ENCODE measurements around the gene LRRC74B. TPM values are rescaled to one million over a fixed set of nuclear protein-coding genes. Genes with fewer than 3 reads are reported as not detected.

Gene LRRC74B
- total RNA-seq, 2 donors from 2014 or later, result not detected

DNA sequence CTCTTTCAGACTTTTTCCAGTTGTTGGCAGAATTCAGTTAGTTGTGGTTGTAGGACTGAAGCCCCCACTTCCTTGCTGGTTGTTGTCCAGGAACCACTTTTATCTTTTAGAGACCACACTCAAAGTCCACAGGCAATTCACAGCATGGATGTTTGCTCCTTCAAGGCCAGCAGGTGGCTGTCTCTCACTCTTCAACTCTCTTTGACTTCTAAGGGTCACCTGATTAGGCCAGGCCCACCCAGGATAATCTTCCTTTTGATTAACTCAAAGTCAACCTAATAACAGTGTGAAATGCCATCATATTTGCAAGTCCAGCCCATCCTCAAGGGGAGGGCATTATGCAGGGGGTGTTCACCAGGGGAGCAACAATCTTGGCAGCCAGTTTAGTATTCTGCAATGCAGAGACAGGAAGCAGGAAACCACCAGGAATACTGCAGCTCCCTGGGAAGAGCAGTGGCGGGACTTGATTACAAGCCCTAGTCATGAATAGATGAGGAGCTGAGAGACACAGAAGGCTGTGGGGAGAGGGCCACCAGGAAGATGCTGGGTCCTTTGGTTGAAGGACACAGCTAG lies 52.4 kb downstream of the LRRC74B start:
- Histone ChIP-seq H3K4me1 (peaks cover 11% of the 10 kb centered on the region), H3K36me3 (replicated peaks in 1 of 2; ENCODE audit: insufficient read depth in 1 of 2, low read depth in 2 of 2) (no peaks in the 10 kb centered on the region), H3K4me3 (no peak overlapping the region), H3K9me3 (no peaks in the 10 kb centered on the region), H3K27me3 (no peaks in the 10 kb centered on the region), H3K27ac (no peak overlapping the region)
- no peak for ATAC-seq
- TF ChIP-seq POLR2A (IDR thresholded peaks at IDR 0.05), result no peak
- TF ChIP-seq, protein P1, sequence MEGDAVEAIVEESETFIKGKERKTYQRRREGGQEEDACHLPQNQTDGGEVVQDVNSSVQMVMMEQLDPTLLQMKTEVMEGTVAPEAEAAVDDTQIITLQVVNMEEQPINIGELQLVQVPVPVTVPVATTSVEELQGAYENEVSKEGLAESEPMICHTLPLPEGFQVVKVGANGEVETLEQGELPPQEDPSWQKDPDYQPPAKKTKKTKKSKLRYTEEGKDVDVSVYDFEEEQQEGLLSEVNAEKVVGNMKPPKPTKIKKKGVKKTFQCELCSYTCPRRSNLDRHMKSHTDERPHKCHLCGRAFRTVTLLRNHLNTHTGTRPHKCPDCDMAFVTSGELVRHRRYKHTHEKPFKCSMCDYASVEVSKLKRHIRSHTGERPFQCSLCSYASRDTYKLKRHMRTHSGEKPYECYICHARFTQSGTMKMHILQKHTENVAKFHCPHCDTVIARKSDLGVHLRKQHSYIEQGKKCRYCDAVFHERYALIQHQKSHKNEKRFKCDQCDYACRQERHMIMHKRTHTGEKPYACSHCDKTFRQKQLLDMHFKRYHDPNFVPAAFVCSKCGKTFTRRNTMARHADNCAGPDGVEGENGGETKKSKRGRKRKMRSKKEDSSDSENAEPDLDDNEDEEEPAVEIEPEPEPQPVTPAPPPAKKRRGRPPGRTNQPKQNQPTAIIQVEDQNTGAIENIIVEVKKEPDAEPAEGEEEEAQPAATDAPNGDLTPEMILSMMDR (IDR thresholded peaks at IDR 0.05), result no peak
- no peak for DNase-seq
- 82 to 94% methylated on average over 1 of the region's 1 CpG for WGBS, 2 donors
- intact Hi-C loops (cut with DNase I), result loop anchor here (10.0 kb wide), 1 partner anchor 63 kb away; the partner anchor contains the start of gene SLC7A4

DNA sequence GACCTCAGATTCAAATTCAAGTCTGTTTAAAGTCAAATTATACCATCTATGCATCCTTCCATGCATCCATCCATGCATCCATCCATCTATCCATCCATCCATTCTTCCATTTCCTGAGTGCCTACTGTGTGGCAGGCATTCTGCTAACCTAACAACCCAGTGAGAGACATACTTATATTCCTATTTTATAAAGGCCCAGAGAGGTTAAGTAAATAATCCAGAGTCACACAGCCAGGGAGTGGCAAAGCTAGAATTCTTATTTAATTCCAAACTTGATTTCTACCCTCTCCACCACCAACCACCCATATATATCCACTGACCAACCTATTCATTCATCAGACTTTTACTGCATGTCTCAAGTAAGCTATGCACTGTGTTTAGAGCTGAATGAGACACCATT lies 53.8 kb downstream of the LRRC74B start:
- Histone ChIP-seq H3K4me1 (no peaks in the 10 kb centered on the region), H3K4me3 (no peak overlapping the region), H3K9me3 (no peaks in the 10 kb centered on the region), H3K27me3 (no peaks in the 10 kb centered on the region), H3K27ac (no peak overlapping the region), H3K36me3 (replicated peaks in 1 of 2; ENCODE audit: insufficient read depth in 1 of 2, low read depth in 2 of 2) (no peaks in the 10 kb centered on the region)
- intact Hi-C loops (cut with DNase I), result loop anchor here (10.0 kb wide), 1 partner anchor 65 kb away; the partner anchor contains the start of gene SLC7A4
- DNase-seq (no peak), ATAC-seq (no peak)
- TF ChIP-seq, protein P1 (IDR thresholded peaks at IDR 0.05), result no peak
- TF ChIP-seq POLR2A (IDR thresholded peaks at IDR 0.05), result no peak

DNA sequence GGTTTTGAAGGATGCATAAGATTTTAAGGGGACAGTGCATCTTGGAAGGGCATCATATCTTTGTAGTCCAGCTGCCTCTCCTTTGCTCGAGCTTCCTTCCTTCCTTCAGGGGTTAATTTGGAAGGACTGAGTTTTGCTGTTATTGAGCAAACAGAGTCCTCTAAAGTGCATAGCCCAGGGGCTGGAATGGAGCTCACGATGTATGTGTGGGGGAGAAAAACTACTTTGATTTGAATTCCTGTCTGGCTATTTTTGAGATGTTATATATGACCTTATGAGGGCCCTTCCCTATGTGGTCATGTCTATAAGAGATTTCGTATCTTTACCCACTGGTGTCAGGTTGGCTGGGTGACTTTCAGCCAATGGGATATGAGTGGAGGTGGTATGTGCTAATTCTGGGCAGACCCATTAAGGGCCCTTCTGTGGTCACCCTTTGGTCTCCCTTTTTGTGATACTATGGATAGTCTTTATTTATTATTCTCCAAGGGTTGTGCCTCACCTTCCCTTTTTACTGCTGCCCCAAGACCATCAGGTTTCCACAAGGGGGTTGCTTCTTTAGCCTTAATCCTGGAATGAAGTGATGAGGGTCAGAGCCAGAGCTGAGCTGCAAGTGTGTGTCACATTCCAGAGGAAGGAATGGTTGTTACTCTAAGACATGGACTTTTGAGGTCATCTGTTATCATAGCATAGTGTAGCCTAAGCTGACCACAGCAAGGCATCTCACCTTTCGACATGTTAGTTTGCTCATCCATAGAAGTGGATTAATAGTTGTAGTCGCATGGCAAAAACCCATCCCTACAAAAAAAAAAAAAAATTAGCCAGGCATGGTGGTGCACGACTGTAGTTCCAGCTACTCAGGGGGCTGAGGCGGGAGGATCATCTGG lies 54.6 kb downstream of the LRRC74B start:
- intact Hi-C loops (cut with DNase I), result no loop called here
- Histone ChIP-seq H3K9me3 (no peaks in the 10 kb centered on the region), H3K27ac (no peak overlapping the region), H3K4me1 (no peaks in the 10 kb centered on the region), H3K36me3 (replicated peaks in 1 of 2; ENCODE audit: insufficient read depth in 1 of 2, low read depth in 2 of 2) (no peaks in the 10 kb centered on the region), H3K27me3 (no peaks in the 10 kb centered on the region), H3K4me3 (no peak overlapping the region)
- no peak for DNase-seq
- 64 to 70% methylated on average over 7 of the region's 7 CpGs for WGBS, 2 donors
- TF ChIP-seq, protein P1 (IDR thresholded peaks at IDR 0.05), result no peak
- TF ChIP-seq POLR2A (IDR thresholded peaks at IDR 0.05), result no peak
- no peak for ATAC-seq

DNA sequence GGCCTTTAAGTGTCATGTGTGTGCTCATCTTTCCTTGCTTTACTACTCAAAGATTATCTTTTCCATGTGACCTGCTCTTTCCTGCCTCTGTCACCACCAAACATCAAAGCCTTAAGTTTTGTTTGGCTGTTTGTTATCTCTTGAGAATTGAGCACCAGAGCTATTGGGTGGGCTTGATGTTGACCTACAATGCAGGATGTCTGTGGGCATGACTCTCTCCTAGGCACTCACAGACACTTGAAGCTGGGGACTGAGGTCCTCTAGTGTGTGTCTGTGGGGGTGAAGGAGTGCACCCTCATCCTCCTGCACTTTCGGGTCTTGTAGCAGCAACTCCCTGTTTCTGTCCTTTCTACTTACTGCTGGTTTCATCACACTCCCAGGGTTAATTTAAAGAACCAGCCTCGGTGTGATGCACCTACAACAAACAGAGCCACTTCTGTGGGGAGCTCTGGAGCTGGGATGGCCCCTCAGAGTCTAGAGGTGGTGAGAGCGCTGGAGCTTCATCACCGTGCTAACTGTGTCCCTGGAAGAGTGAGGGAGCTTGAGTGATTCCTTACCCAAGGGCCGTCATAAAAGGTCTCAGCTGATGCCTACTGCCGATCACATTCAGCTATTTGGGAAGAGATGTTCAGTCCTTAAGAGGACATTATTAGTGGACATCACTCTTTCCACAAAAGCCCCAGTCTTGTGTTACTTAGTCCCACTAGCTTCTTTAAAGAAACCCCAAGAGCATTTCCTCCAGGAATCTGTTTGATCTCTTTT lies 56.3 kb downstream of the LRRC74B start:
- intact Hi-C loops (cut with DNase I), result no loop called here
- 58 to 84% methylated on average over 5 to 6 of the region's 6 CpGs for WGBS, 2 donors

More for the DNA sequence above, 56.3 kb downstream of the LRRC74B start:
- Histone ChIP-seq H3K27ac (no peak overlapping the region), H3K9me3 (no peaks in the 10 kb centered on the region), H3K4me3 (no peak overlapping the region), H3K36me3 (replicated peaks in 1 of 2; ENCODE audit: insufficient read depth in 1 of 2, low read depth in 2 of 2) (no peaks in the 10 kb centered on the region), H3K27me3 (no peaks in the 10 kb centered on the region), H3K4me1 (no peaks in the 10 kb centered on the region)
- DNase-seq (no peak), ATAC-seq (no peak)
- TF ChIP-seq, protein P1 (IDR thresholded peaks at IDR 0.05), result no peak
- no peak for TF ChIP-seq POLR2A (IDR thresholded peaks at IDR 0.05)
